A673 (cell line): ENCODE data around the gene AGGF1. TPM values are rescaled to one million over a fixed set of nuclear protein-coding genes. Genes with fewer than 3 reads are reported as not detected.

Experiments
- total RNA-seq: library from RNA; stranded (reverse); gene quantifications from 2 replicates; pipeline ENCODE4 v1.2.3, GENCODE V29; 2021

AGGF1 gene
- total RNA-seq, 1 experiment from 2014 or later = 20.9 TPM

Other genes starting within 250 kb of the AGGF1 start
- 0.32 and 0.39 TPM in 2 replicates for gene F2RL1, start 211.4 kb upstream of the AGGF1 start, total RNA-seq
- not detected in 2 replicates for gene S100Z, start 180.4 kb upstream of the AGGF1 start, total RNA-seq
- not detected in 2 replicates for gene CRHBP, start 77.4 kb upstream of the AGGF1 start, total RNA-seq
- 9.9 and 10.4 TPM in 2 replicates for gene ZBED3, start 56.9 kb downstream of the AGGF1 start, total RNA-seq
- 0.69 and 0.85 TPM in 2 replicates for gene PDE8B, start 180.3 kb downstream of the AGGF1 start, total RNA-seq